HL-60 (cell line): ENCODE measurements around the gene BTBD9.

Source experiments
- CTCF ChIP-seq: IDR thresholded peaks from one replicate; pipeline ENCODE4 v1.5.1; 2011; ENCODE audit warnings: low read length, control low read depth, inconsistent platforms; ENCODE audit not compliant: insufficient read depth
- GABPA ChIP-seq: IDR thresholded peaks from 2 replicates; pipeline ENCODE4 v1.6.1; 2012; ENCODE audit warnings: low read depth
- POLR2AphosphoS5 ChIP-seq: IDR thresholded peaks from 2 replicates; pipeline ENCODE4 v1.6.1; 2012; ENCODE audit warnings: low read depth
- REST ChIP-seq: IDR thresholded peaks from 2 replicates; pipeline ENCODE4 v1.6.1; 2012; ENCODE audit warnings: low read depth; ENCODE audit not compliant: insufficient replicate concordance
- SPI1 ChIP-seq: IDR thresholded peaks from 2 replicates; pipeline ENCODE4 v1.6.1; 2012; ENCODE audit warnings: low read depth, mild to moderate bottlenecking, borderline replicate concordance

GRCh38 chr6:38371881-38372280 lies 267.8 kb downstream of the BTBD9 start:
- TF ChIP-seq CTCF (no peak), POLR2AphosphoS5 (no peak), GABPA (no peak), SPI1 (no peak), REST (no peak)
